HG02840 (cell line): ENCODE data around the gene NFE2L1.
"Not testable (repeated sequence)": the region's sequence is repeated elsewhere in the genome, so short reads cannot be mapped to it uniquely, and the experiment has no call there.

Experiments
- ATAC-seq: cut with Tn5 transposase; IDR thresholded peaks from one replicate; pipeline ENCODE4 v1.9.1; 2021; ENCODE audit warnings: mild to moderate bottlenecking, moderate library complexity, moderate number of reproducible peaks; ENCODE audit not compliant: unreplicated experiment, low FRiP score

The NFE2L1 gene

GRCh38 chr17:48023400-48024148 is 24.6 kb upstream of the NFE2L1 start:
- no peak for ATAC-seq

DNA sequence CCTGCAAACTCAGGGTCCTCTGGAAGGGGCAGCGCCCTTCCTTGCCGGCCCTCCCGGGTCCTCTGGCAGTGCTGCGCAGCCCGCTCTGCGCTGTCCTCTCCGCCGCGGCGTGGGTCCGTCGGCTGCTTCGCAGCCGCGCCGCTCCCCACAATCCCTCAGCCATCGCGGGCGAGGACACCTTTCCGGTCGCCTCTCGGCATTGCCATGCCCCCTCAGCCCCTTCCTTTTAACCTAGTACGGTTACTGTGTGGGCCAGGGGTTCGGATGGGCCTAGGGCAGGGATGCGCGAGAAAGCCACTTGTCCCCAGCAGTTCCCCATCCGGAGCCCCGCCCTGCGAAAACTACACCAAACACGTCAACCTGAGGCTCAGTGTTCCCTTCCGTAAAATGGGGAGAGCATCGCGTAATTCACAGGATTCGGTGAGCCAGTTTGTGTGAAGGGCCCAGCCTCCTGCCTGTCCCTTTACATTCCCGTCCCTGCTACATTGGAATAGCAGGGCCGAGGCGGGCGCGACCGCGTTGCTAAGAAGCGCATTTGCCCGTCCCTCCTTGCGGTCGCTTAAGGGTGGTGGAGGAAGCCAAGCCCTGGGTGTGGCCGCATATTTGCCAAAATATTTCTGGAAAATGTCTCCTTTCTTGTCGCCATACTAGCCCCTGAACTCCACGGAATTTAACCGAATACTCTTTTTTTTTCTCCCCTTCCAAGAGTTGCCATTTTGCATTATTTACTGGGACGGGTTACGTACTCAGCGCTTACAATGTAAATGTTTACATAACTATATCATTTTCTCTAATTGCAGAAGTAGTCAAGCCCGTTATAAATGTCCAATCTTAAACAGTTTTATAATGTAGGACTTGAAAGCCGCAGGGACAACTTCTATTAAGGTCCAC is 23.8 kb upstream of the NFE2L1 start:
- no peak for ATAC-seq

DNA sequence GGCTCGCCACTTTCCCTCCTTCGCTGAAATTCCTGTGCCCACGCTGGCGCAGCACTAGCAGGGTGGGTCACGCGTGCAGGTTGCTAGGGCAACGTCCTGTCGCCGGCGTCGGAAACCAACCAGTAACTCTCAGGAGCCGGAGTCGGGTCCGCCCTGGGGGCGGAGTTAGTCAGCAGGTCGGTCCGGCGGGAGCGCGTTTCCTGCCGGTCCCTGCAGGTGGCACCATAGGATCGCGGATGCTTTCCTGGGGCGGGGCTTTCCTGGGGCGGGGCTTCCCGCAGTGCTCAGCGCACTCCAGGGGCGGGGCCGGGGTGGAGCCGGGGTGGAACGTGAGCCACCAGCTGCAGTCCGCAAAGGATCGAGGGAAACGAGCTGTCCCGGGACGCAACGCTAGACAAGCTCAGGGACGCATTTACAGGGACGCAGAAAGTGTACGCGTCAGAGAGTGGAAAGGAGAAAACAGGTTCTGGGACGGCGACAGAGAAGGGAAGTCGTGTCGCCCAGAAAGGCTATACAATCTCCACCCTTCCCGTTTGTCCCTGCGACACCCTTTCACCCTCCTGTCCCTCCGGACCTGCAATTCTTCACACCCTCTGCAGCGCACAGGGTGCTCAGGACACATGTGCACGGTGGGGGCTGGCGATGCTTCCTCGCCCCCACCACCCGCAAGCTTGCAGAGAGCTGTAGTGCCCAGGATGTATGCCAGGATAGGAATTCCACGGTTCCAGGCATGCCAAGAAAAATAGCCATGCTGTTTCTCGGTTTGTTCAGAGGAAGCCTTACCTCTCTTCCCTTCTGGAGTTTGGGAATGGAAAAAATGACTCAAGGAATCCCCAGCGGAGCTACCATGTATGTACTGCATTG is 22.9 kb upstream of the NFE2L1 start:
- peak; percentile 86 for ATAC-seq

DNA sequence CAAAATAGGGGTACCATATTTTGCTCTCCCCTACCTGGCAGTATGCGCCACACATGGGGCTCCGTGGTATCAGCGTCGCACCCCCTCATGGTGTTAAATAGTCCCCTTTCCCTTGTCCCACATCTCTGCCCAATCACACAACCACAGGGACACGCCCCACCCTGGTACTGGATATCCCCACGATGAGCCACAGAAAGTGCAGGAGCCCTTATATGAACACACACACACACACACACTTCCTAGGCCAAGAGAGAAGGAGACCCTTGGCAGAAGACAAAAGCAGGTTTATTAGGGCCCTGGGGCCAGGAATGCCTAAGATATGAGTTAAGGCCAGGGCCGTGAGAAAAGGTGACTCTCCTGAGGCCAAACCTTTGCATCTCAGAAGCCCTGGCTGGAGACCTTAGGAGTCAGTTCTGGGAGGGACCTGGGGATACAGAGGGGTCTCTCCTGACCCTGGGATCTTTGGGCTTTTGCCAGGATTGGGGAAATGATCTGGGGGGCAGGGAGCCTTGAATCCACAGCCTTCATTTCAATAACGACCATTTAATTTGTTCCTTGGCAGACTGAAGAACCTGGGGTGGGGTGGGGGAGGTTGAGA is 22.2 kb upstream of the NFE2L1 start:
- ATAC-seq, result no peak

DNA sequence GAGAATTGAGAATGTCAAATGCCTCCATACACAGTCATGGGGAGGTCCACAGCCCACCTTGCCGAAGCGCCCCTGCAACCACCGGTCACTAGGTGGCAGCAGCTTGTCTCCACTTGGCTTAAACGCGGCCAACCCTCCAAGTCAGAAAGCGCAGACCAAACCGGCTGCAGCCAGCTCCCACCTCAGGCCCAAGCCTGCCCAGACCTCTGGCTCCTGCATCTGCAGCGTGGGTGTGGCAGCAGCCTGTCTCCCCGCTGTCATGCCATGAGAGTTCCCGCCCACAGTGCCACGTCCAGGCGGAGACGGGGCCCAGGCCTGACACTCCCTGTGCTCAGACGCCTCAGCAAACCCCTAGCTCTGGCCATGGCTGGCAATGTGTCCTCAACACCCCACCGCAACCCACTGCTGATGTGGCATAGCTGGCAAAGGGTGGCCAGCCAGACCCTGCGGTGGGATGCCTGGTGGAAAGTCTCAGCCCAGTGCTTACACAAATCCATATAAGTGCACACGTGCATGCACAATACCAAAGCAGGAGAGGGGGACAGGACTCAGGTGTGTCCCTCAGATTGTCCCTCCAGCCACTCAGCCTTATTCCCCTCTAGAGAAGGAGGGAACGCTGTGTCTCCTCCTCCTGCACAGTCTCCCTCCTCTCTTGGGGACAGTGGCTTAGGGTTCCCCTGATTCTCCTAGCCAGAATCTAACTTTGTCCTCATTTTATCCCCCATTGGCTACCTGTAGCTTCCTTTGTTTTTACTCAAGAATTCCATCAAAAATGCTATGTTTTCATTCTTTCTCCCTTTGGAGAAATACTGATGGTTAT is 21.4 kb upstream of the NFE2L1 start:
- no peak for ATAC-seq

DNA sequence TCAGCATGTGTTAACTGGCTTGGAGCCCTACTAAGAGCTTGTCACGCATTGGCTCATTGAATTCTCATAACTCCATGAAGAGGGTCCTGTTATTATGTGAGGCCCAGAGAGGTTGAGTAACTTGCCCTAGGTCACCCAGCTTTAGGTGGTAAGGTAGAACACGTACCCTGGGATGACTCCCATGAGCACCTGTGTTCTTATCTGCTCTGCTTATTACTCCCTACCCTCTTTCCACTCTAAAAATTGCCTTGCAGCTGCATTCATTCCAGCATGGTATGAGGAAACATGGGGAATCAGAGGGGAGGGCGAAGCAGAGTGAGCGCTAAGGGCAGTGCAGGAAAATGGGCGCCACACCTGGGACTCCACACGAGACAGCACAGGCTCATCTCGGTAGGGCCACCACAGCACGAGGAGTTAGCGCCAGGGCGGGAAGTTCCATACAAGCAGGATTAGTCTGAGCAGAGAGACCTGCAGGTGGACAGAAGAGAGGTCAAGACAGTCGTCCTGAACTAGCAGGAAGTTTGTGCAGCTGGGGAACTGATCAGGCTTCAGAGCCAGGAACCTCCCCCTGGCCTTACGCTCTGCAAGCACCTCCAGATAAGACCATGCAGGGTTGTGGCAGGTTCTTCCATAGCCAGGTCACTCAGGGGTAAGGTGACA is 20.7 kb upstream of the NFE2L1 start:
- ATAC-seq, result no peak

DNA sequence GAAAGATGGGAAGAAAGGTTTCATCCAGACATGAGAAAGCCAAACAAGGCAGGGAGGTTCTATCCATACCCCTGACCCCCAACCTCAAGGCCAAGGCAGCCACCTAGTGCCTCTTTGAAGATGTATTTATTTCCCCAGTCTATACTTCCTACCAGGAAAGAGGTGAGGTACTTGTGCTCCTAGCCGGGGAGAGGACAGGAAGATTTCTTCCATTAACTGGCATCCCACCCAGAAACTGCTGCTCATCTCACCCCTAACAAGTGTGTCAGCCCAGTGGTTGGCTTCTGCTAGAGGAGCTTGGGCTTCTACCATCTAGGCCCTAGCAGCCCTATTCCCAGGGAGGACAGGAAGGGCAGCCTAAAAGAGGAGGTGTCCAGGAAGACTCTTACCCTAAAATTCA is 19.4 kb upstream of the NFE2L1 start:
- no peak for ATAC-seq

DNA sequence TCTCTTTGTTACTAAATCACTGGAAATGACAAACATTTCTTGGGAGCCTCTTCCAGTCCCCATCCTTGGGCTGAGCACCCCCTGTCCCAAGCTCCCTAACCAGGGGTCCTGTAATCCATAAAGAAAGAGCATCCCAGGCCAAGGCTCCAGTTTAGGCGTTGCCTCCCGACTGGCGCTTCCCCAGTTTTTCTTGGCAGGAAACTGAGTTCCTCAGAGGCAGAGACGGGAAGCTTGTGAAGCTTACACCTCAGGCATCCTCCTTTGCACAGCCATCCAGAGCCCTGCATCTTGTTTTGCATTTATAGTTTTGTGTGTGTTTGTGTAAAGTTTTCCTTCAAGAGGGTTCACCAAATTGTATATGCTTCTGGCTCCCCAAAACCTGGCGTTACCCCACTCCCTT is 17.6 kb upstream of the NFE2L1 start:
- ATAC-seq, result no peak

DNA sequence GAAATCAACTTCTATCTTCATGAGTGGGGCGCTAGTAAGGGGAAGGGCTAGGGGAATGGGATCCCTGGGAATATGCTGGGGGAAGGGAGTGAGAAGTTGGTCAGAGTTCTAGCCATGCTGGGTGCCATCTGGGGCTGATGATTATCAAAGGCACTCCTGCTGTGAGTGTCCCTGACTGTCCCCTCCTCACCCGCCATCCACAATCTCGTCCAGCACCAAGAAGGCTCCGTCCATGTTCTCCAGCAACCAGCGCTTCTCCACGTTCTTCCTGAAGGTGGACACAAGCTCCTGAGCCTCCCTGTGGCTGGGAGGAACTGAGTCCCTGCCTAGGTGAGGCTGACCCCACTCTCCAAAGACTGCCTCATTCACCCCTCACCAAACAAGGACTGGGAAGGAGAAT is 16.2 kb upstream of the NFE2L1 start:
- no peak for ATAC-seq

GRCh38 chr17:48034734-48035133 is 13.4 kb upstream of the NFE2L1 start:
- ATAC-seq, result not testable (repeated sequence)

GRCh38 chr17:48036693-48037035 is 11.5 kb upstream of the NFE2L1 start:
- ATAC-seq, result no peak

DNA sequence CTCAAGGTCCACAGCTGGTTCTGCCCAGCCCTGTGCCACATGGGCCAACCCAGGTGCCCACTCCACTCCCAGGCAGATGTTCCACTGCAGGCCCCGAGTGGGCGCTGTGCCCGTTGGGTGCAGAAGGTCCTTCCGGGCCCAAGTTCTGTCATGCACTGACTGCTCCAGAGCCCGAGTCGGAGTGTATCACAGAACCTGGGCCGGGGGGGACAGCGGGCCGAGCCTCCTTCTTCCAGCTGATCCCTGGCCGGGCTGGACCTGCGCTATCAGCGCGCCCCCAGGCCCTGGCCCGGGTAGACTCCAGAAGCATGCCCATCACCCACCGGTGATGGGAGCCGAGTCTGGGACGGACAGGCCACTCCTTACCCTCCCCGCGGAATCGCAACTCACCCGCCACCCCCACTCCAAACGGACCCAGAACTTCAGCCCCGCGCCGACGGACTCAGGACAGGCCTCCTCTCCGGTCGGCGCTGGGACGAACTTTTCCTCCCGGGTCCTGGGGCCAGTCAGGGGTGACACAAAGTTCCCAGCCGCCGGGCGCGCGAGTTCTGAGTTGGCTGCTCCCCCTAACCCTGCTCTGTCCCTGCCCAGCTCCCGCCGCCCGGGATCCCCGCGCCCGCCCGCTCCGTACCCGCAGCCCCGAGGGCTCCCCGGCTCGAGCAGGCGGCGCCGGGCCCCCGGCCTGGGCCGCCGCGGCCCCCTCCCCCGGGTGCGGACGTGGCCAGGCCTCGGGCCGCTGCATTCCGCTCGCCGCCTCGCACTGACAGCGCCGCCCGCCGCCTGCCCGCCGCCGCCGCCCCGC is 10.9 kb upstream of the NFE2L1 start, which contains the start of gene COPZ2:
Gene COPZ2, minus strand, starts transcription at position 762 of the 802 bp plus-strand sequence. Its CDS starts 20 bp downstream, at position 742.
- ATAC-seq, result no peak

DNA sequence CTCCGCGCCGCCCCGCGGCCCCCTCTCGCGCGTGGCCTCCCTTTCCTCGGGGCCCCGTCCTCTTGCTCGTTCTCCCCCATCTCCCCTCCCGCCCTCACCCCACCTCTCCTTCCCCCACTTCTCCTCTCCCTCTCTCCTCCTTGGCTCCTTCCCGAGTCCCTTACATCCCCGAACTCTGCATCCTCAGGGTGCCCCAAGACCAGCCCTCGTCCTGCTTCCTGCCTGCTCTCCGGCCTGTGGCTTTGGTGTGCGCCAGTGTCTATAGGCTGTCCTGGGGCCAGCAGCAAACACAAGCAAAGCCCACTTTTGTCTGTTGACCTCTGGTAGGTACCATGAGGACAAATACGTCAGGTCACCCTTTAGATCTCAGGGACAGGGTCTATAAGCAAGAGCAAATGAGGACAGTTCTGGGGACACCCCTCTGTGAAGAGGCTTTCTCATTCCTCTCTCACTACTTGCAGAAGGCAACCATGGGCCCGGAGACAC is 10.3 kb upstream of the NFE2L1 start:
- ATAC-seq, result no peak

- ATAC-seq, result no peak
Measured at GRCh38 chr17:48038687-48039086, 9.5 kb upstream of the NFE2L1 start.

DNA sequence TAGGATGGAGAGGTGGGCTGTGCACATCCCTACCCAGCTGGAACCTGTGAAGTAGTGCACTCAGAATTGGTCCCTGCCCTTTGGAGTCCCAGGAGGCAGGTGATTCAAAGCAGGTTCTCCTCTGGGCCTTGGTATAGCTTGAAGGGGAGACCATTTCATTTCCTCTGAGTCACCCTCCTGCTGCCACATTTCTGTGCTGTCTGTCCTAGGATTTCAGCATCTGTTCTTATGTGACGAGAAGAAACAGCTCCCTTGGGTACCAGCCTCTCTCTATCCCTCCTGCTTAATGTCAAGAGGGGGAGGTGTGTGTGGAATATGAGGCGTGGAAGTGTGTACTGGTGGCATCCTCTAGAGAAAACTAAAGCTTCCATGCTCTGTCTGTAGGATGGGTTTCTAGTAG is 5.0 kb upstream of the NFE2L1 start:
- no peak for ATAC-seq

GRCh38 chr17:48044851-48045250 is 3.3 kb upstream of the NFE2L1 start:
- ATAC-seq, result no peak

DNA sequence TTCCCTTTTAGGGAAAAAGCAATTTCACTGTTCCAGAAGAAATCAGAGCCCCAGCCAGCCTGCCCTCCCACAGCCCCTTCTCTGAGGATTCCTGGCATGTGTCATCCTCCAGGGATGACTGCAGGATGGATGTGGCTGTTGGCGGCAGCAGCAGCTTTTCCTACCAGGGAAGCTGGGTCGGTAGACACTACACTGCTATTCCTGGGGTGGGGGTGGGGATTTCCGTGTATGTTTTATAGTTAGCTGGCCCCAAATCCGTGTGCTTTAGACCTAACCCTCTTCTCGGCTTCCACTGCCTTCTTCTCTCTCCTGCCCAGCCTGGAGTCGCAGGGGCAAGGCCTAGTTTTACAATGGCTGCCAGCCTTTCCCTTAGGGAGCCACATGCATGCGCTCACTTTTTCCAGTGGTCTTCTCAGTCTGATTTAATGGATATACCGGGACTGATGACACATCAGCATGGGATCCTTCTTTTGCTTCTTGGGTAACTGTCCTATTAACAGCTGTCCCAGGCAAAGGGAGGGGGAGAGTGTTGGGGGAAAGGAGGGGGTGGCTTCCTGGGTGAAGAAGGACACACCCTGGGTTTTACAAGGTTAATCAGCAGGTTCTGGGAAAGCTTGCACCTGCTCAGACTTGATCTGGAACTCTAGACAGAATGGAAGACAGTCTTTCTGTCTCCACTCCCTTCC is 2.7 kb upstream of the NFE2L1 start:
- no peak for ATAC-seq

- no peak for ATAC-seq
Measured at GRCh38 chr17:48046296-48046695, 1.9 kb upstream of the NFE2L1 start.
